Loucy (cell line): ENCODE results near the gene NECTIN4.

Experiments used
- H2AFZ ChIP-seq: fragments of 200-600 bp; sonication (generic); 2 replicates; pipeline ENCODE4 v1.6.0; 2016; ENCODE audit warnings: antibody characterized with exemption, mild to moderate bottlenecking, low read length, moderate library complexity
- H3F3A ChIP-seq: fragments of 200-600 bp; 2 replicates; pipeline ENCODE4 v1.6.0; 2016; ENCODE audit warnings: antibody characterized with exemption, low read depth, mild to moderate bottlenecking
- H3K27me3 ChIP-seq: fragments of 200-600 bp; sonication (generic); 2 replicates; pipeline ENCODE4 v1.6.1; 2014; ENCODE audit warnings: low read length, mild to moderate bottlenecking; ENCODE audit not compliant: insufficient read depth, poor library complexity, severe bottlenecking
- H3K36me3 ChIP-seq: fragments of 200-600 bp; sonication (generic); 2 replicates; pipeline ENCODE4 v1.6.1; 2016; ENCODE audit warnings: low read length; ENCODE audit not compliant: insufficient read depth
- H3K4me1 ChIP-seq: fragments of 200-600 bp; sonication (generic); 2 replicates; pipeline ENCODE4 v1.5.1; 2014; ENCODE audit warnings: low read length, mild to moderate bottlenecking; ENCODE audit not compliant: insufficient read depth, poor library complexity, severe bottlenecking
- H3K4me2 ChIP-seq: fragments of 200-600 bp; sonication (generic); 2 replicates; pipeline ENCODE4 v1.6.0; 2014; ENCODE audit warnings: antibody characterized with exemption, low read length, low read depth, mild to moderate bottlenecking; ENCODE audit not compliant: poor library complexity, severe bottlenecking
- H3K4me3 ChIP-seq: fragments of 200-600 bp; sonication (generic); 2 replicates; pipeline ENCODE4 v1.5.1; 2014; ENCODE audit warnings: low read length, mild to moderate bottlenecking, mixed read lengths; ENCODE audit not compliant: poor library complexity, severe bottlenecking
- H3K79me2 ChIP-seq: fragments of 200-600 bp; sonication (generic); 2 replicates; pipeline ENCODE4 v1.6.1; 2014; ENCODE audit warnings: low read length; ENCODE audit not compliant: insufficient read depth
- H3K9ac ChIP-seq: fragments of 200-600 bp; sonication (generic); 2 replicates; pipeline ENCODE4 v1.6.0; 2014; ENCODE audit warnings: mild to moderate bottlenecking, low read depth, low read length, moderate library complexity; ENCODE audit not compliant: poor library complexity, severe bottlenecking
- H3K9me2 ChIP-seq: fragments of 200-600 bp; sonication (generic); replicated peaks from 2 replicates; pipeline ENCODE4 v1.6.1; 2016; ENCODE audit warnings: low read depth, low read length, mixed read lengths
- H3K9me3 ChIP-seq: fragments of 200-600 bp; sonication (generic); 2 replicates; pipeline ENCODE4 v1.6.1; 2014; ENCODE audit warnings: mild to moderate bottlenecking, antibody characterized with exemption, low read length, low read depth; ENCODE audit not compliant: insufficient read depth
- H4K20me1 ChIP-seq: fragments of 200-600 bp; sonication (generic); 2 replicates; pipeline ENCODE4 v1.6.0; 2014; ENCODE audit warnings: antibody characterized with exemption, low read length, mild to moderate bottlenecking; ENCODE audit not compliant: insufficient read depth, poor library complexity, severe bottlenecking
- CTCF ChIP-seq: fragments of 200-600 bp; sonication (generic); conservative IDR thresholded peaks from 2 replicates; pipeline ENCODE4 v1.5.1; 2014; ENCODE audit warnings: mild to moderate bottlenecking, antibody characterized with exemption, low read length
- EZH2phosphoT487 ChIP-seq: fragments of 200-600 bp; IDR thresholded peaks from 2 replicates; pipeline ENCODE4 v1.6.1; 2018; ENCODE audit warnings: antibody characterized with exemption, mild to moderate bottlenecking, moderate library complexity, borderline replicate concordance

Gene NECTIN4

GRCh38 chr1:161039546-161039945, 49.8 kb downstream of the NECTIN4 start:
- Histone ChIP-seq H3K79me2 (peaks cover 34% of the 10 kb centered on the region), H3K4me2 (peak overlapping the region; percentile 69), H3K27me3 (no peaks in the 10 kb centered on the region), H2AFZ (no peak overlapping the region), H3K4me3 (peak overlapping the region; percentile 69), H3K36me3 (peaks cover 31% of the 10 kb centered on the region; the same call in 1 of the 2 replicates), H3F3A (no peaks in the 10 kb centered on the region), H3K9me3 (no peaks in the 10 kb centered on the region), H3K9me2 (no peaks in the 10 kb centered on the region), H4K20me1 (no peaks in the 10 kb centered on the region), H3K4me1 (peaks cover 17% of the 10 kb centered on the region), H3K9ac (peak overlapping the region; percentile 58)
- no peak for TF ChIP-seq EZH2phosphoT487
- TF ChIP-seq CTCF, result no peak

GRCh38 chr1:161039154-161039545, 50.2 kb downstream of the NECTIN4 start:
- Histone ChIP-seq H3K4me3 (peak overlapping the region; percentile 69), H3K4me2 (peak overlapping the region; percentile 69)

GRCh38 chr1:161038523-161039153, 50.7 kb downstream of the NECTIN4 start, which contains the start of gene TSTD1:
TSTD1 (minus strand) TSS chr1:161038964; CDS start chr1:161038889, 75 bp downstream.
- no peak within 1 kb of the TSS for H2AFZ ChIP-seq
- no peak for TF ChIP-seq EZH2phosphoT487
- TF ChIP-seq CTCF, result no peak
- H3K9me2 ChIP-seq, result no peaks in the 10 kb centered on the region
- H3K4me1 ChIP-seq, result peaks cover 12% of the 10 kb centered on the region
- H3K79me2 ChIP-seq, result peaks cover 25% of the 10 kb centered on the region
- H3K27me3 ChIP-seq, result no peaks in the 10 kb centered on the region
- no peaks in the 10 kb centered on the region for H3K9me3 ChIP-seq
- H3K36me3 ChIP-seq, result peaks cover 31% of the 10 kb centered on the region; the same call in 1 of the 2 replicates
- peak within 1 kb of the TSS; percentile 69 for H3K4me2 ChIP-seq
- no peaks in the 10 kb centered on the region for H4K20me1 ChIP-seq
- H3K9ac ChIP-seq, result peak within 1 kb of the TSS; percentile 58
- peak within 1 kb of the TSS; percentile 69 for H3K4me3 ChIP-seq
- H3F3A ChIP-seq, result no peaks in the 10 kb centered on the region

More at GRCh38 chr1:161039154-161039545, 50.2 kb downstream of the NECTIN4 start:
- Histone ChIP-seq H3F3A (no peaks in the 10 kb centered on the region), H3K36me3 (peaks cover 31% of the 10 kb centered on the region; the same call in 1 of the 2 replicates), H3K4me1 (peaks cover 14% of the 10 kb centered on the region), H2AFZ (no peak overlapping the region), H3K9ac (peak overlapping the region; percentile 58), H3K9me2 (no peaks in the 10 kb centered on the region), H3K27me3 (no peaks in the 10 kb centered on the region), H3K9me3 (no peaks in the 10 kb centered on the region), H3K79me2 (peaks cover 30% of the 10 kb centered on the region), H4K20me1 (no peaks in the 10 kb centered on the region)
- TF ChIP-seq EZH2phosphoT487 (no peak), CTCF (no peak)
